Pulmonary artery endothelial cell (primary cell): ENCODE data around the gene PUS3. TPM values are rescaled to one million over a fixed set of nuclear protein-coding genes. Genes with fewer than 3 reads are reported as not detected.
A peak's percentile ranks its signal among the peaks of the same experiment; 100 is the strongest.

Experiments
- DNase-seq: peaks from one replicate; pipeline ENCODE4 v3.0.0-alpha.2; 2011; ENCODE audit warnings: low read depth, low spot score
- total RNA-seq: library from RNA; depleted of rRNA; stranded (reverse); fragments of >200 nt; gene quantifications from 2 replicates; pipeline ENCODE4 v1.2.3, GENCODE V29; 2014

PUS3 gene
- total RNA-seq, 1 donor from 2014 or later, result 14.4 TPM

DNA sequence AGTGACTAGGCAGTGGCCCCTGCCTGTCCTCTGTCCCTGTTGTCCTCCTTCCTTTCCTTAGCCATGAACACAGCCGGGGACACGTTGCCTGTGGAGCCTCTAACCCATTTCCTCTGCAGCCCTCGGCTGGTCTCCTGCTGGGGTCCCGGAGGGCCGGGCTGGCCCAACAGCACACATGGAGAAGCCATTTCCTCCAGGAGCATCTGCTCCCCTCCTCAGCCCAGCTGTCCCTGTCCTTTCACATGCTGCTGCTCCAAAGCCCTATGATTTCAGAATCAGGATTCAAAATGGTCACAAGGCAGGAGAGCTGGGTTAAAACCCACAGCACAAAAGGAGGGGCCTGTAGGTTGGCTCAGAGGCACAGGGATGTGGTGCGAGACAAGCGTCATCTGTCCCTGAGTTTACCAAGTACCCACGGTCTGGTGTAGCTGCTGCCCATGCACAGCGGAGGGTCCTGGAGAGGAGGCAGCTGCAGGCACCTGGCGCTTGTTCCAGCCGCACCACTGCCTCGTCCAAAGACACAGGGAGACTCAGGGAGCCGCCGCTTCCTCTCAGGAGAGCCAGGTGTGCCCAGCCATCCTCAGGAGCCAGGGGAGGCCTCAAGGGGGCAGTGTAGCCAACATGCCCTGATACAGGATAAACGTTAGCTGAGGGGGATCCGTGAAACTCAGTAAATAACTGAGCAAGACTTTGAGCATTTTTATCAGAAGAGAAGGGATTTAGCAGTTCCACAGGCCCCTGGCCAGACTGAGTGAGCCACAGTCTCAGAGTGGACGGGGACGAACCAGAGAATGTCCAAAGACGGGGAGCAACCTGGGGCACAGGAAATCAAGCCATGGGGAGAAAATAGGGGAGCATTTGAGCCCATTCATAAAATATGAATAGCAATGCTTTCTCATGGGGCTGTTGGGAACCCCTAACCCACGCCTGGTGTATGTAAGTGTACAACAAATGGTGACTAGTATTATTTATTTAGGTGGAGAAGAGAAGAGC, 38.9 kb upstream of the PUS3 start:
- DNase-seq, result no peak

DNA sequence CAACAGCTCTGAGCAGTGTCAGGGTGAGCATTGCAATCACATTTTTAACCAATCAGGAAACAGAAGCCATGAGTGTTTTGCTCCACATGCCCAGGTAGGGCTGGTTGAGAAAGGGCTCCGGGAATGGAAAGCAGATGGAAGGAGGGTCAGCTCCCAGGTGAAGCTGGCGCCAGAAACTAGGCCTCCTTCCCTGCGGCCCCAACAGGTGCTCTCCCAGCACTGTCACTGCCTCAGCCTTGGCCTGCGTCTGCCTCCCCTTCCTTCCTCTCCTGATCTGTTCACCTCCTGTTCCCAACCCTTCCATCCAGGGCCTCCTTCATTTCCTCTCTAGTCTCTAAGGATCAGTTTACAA, 38.2 kb upstream of the PUS3 start:
- no peak for DNase-seq

DNA sequence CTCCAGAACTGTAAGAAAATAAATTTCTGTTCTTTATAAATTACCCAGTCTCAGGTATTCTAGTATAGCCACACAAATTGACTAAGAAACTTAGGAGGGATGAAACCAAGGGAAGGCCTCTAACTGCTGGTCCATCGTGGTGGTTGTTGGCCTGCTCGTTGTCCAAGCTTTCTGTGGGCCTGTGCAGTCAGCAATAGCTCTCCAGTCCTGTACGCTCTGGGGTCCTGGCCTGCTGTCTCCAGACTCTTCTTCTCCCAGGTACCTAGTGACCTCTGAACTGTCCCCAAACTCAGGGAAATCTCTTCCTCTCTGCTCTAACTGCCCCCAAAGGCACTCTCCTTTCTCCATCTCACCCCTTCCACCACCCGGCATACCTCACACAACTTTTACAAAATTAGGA, 37.1 kb upstream of the PUS3 start:
- no peak for DNase-seq

DNA sequence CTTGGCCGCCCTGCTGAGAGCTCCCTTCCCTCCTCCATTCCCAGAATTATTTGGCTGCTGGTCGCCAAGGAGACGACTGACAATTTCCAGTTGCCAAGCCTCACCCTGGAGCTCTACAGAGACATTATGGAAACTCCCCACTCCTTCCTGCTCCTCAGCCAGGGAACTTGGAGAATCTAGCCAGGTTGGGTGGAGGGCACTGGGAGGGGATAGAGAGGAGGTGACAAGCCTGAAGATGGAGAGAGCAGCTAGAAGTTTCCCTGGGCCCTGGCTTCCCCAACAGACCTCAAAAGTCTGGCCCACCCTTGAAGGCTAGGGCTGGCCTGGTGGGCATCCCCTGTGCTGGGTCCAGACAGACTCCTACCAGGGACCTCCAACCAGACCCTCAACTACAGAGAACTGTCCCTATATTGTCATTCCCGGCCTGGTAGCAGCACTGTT, 36.1 kb upstream of the PUS3 start:
- no peak for DNase-seq

DNA sequence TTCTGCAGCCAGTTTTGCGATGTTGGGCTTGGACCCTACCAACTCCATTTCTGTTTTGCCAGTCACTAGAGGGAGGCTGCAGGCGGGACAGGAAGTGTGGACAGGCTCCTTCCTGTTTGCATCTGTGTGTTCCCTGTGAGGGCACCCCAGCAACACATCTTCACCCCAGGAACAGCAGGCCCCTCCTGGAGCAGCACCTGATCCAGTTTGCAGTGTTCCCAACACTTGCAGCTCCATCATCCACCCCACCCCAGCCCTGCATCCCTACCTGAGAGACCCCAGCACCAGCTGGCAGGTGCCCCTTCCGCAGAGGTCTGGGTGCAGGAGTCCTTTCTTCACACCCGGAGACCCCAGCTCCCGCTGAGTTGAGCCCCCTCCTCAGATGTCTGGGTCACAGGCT, 35.4 kb upstream of the PUS3 start:
- no peak for DNase-seq

DNA sequence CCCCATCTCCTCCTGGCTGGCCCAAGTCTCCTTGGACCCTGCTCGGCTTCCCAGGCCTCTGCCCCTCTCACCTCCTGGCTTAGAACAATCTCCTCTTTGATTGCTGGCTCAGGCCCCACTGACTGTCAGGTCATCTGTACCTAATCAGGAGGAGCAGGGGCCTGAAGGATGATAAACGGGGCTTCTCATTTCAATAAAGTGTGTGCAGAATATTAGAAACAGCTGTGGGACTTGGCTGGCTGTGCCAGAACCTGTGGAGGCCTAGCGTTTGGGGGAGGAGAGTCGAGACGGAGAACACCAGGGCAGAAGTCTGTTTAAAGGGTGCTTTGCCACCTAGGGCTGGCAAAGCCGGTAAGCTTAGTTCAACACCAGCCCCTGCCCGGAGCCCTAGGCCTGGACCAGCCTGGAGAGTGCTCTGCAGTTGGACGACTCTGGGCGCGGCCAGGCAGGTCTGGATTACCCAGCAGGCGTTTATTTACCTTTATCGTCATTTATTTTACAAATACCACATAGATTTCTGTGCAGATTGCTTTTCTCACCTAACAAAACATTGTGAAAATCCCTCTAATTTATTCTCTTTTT, 32.7 kb upstream of the PUS3 start:
- no peak for DNase-seq

DNA sequence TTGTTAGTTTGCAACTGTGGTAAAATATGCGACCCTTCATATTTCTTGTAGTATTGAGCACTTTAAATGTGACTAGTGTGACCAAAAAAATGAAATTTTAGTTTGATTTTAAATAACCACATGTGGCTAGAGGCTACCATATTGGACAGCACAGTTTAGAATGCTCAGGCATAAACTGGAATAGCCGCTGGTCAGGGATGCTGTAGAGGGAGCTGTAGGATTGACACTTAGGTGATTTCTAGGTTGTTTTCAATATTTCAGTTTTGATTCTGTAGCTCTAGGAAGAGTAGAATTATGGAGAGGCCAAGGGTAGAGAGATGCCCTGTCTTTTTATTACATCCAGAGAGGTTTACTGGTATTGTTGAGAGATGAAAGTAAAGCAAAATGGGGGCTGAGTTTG, 32.0 kb upstream of the PUS3 start:
- no peak for DNase-seq

DNA sequence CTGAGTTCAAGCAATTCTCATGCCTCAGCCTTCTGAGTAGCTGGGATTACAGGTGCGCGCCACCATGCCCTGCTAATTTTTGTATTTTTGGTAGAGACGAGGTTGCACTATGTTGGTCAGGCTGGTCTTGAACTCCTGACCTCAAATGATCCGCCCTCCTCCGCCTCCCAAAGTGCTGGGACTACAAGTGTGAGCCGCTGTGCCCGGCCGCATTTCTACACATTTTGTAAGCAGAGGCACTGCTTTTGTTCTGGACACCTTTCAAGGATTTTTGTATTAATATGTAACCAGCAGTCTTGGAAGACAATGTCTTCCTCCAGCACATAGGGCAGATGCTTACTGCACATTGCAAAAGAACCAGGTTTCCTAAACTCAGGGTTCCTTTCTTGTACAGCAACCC, 31.5 kb upstream of the PUS3 start:
- no peak for DNase-seq

DNA sequence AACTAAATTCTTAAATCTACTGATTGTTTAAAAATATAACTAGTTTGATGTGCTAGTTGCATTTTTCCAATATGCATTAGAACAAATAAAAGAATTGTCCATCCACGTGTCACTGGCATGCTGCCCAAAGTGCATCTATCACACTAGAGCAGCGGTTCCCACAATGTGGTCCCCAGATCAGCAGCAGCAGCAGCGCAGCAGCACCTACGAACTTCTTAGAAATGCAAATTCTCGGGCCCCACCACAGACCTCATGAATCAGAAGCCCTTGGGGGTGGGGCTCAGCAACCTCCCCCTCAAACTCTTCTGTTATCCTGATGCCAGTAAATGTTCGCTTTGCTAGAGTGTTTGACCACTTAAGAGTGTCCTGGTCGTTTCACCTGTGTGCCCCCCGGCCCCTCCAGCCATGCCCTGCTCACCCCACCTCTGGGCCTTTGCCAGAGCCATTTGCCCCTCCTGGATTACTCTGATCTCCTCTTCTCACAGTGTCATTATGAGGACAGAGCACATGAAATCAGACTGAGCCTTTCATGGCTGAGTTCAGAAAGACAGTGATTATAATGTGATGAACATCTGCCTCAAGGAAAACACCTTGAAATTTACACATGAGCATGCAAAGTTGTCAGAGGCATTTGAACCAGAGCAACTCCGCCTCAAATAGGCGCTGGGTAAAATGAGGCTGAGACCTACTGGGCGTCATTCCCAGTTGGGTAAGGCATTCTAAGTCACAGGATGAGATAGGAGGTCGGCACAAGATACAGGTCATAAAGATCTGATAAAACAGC, 30.2 kb upstream of the PUS3 start:
- no peak for DNase-seq

DNA sequence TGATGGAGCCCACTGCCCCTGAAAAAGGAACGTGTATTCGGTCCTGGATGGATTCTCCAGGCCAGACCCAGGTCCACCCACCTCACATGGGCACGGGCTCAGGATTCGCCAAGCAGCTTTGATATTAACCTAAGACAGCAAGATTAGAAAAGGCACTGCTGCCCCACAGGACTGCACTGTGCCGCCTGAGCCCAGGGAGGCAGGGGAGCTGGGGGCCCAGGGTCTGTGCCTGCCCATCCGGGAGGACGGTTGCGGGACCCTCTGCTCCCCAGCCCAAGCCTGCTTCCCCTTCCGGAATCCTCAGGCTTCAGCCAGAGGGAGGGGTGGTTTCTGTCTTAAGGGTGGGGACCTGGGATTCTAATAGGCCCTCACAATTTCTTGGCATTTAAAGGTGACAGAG, 29.3 kb upstream of the PUS3 start:
- no peak for DNase-seq

DNA sequence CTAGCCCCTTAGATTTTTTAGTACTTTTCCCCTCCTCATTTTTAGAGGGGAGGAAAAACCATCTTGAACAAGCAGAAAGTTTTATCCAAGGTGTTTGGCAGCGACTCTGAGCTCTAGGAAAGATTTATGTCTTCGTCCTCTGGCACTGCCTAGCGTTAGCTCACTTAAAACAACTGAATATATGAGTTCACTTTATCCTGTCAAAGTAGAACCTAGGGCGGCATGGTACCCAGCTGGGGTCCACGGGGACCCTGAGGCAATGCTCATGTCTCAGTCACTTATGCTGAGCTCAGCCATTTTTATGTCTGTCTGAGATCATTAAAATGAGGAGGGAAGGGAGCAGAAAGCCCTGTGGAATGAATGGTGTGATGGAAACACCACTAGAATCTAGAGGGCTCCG, 28.7 kb upstream of the PUS3 start:
- no peak for DNase-seq

DNA sequence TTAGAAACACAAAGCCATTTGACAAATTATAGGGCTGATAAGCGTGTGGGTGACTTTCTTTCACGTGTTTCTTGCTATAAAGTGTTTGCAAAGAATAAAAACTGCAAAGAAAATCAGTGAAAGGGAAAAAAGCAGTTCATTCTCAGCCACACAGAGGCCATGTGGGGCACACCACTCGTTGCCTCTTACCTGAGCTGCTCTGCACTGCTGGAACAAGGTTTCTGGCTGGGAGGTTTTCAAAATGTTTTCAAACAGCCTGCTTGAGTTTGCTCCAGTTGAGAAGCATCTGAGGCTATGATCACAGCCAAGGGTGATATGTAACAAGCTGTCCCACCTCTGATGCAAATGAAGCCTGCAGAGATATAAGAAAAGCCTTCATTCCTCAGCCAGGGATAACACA, 28.1 kb upstream of the PUS3 start:
- DNase-seq, result no peak

DNA sequence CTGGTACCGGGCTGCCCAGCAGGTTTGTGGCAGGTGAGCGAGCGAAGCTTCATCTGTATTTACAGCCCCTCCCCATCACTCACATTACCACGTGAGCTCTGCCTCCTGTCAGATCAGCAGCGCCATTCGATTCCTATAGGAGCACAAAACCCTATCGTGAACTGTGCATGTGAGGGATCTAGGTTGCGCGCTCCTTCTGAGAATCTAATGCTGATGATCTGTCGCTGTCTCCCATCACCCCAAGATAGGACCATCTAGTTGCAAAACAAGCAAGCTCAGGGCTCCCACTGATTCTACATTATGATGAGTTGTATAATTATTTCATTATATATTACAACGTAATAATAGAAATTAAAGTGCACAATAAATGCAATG, 27.1 kb upstream of the PUS3 start:
- no peak for DNase-seq

DNA sequence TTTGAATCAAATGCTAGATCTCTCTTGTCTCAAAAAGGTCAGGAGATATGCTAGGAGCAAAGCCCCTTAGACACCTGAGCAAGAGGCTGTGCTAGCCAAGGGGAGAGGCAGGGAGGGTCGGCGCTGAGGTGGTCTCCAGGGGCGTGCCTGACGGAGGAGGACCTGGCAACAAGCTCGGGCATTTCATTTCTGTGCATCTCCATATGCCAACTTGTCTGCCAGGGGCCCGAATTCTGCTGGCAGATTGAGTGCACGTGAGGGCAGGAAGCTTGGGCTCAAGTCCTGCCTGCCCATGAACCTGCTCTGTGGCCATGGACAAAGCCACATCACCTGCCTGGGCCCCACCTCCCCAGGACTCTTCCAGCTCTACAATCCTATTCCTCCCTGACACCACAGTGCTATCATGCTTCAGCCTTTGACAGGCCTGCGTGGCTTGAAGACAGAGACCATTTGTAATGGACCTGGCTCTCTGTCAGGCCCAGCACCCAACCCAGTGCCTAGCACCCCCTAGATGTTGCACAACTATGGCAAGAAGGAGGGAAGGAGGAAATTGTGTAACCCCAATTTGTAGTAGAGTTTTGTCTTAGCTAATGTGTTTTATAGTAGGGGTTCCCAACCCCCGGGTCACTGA, 26.6 kb upstream of the PUS3 start:
- no peak for DNase-seq

DNA sequence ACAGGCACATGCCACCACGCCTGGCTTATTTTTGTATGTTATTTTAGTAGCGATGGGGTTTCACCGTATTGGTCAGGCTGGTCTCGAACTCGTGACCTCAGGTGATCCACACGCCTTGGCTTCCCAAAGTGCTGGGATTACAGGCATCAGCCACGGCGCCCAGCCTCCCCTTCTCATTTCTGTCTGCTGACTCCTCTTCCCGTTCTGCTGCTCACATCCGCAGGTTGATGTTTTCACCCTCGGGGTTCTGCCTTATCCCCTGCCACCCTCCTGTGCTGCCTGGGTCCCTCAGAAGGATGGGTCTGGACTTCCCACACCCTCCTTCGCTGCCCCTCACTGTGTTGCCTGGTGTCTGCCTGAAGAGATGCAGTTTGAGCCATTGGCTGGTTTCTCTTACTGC, 23.7 kb upstream of the PUS3 start:
- no peak for DNase-seq

DNA sequence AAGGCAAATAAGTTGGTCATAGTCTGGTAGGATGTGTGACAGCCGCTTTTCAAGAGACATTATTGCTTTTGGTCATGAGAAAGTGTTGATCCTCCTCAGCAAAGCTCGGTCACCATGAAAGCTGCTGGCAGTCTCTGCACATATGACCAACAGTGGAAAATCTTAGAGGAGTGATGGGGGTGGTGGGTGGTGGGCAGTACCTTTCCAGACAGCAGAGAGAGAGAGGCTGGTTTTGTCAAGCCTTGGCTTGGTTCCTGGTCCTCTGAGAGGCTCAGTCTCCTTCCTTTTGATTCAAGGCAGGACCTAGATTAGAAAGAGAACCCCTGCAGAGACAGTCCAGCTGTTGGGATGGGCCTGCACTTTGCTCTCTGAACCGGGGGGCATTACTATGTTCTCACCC, 22.8 kb upstream of the PUS3 start:
- DNase-seq, result no peak

DNA sequence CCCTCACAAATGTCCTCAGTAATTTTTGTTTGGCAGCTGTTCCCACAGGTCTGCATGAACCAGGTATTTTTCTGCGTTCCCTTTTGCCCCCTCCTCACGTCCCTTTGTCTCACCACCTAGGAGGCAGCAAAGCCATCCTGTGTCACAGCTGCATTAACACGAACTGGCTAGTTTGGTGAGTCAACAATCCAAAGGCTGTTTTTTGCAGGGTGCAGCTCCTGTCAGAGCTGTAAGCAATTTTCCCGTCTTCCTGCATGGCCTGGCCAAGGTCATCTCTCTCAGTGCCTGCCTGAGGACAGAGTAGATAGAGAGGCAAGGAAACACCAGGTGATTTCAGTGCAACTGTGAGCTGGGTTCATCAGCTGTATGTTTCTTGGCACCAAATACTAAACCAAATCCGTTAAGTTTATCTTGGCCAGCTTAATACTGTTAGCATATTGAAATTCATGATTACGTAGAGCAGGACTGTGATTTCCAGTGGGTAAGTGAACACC, 22.3 kb upstream of the PUS3 start:
- no peak for DNase-seq

DNA sequence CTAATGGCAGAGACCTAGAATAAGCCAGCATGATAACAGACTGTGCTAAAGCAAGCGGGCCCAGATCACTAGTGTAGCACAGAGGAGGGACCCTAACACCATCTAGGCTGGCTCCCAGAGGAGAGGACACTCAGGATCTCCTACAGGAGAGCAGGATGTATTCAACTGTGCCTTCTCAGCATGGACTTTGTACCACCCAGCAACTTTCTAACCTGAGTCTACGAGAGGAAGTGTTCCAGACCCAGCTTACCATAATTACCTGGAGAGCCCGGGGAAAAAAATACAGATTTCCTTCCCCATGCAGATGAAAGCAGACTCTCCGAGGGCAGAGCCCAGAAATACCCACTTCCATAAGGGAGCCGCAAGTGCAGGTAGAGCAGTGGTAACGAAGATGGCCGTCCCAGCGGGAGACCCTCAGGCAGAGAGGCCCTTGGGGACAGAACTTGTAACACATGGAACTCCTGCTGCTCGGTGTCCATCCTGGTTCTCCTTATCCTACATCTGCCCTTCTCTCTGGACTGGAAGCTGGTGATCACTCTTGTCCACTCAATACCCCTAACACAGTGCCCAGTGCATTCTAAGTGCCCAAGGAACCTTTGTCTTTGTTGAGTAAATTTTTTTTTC, 21.5 kb upstream of the PUS3 start:
- DNase-seq, result no peak

DNA sequence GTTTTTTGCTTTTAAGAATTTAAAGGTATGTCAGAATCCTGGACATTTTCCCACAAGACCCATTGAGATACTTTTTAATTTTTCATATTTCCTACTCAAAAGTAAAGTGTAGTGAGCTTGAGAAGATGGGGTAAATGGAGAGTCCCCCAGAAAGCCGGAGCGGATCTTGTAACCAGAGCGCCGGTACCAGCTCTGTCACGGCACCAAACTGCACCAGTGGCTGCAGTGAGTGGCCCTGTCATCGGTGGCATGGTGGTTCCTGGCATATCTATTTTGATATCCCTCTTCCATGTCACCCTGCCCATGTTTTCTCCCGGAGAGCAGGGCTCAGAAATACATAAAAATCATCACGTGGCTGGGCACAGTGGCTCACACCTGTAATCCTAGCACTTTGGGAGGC, 20.6 kb upstream of the PUS3 start:
- DNase-seq, result no peak

DNA sequence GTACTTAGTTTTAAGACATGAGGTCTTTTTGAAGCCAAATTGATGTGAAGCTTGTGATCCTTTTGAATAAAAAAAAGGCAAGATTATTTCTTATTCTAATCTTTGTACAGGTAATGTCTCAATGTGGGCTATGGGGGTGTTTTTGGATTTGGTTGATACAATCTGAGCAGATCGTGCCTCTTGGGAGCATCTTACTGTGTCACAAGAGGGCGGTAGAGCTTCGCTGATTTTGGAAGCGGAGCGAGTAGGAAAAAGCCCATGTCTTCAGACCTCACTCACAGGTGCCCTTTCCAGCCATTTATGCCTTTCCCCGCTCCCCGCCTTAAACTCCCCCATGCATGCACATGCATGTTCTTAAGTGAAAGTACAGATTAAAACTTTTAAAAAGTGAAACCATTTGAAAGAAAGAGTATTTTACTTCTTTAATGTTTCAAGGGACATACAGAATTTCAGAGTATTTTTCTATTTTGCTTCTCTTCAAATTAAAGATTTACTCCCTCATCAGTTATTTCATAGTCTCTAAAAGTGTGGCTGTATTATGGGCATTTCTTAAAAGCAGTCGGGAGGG, 20.1 kb upstream of the PUS3 start:
- peak; percentile 29 for DNase-seq

DNA sequence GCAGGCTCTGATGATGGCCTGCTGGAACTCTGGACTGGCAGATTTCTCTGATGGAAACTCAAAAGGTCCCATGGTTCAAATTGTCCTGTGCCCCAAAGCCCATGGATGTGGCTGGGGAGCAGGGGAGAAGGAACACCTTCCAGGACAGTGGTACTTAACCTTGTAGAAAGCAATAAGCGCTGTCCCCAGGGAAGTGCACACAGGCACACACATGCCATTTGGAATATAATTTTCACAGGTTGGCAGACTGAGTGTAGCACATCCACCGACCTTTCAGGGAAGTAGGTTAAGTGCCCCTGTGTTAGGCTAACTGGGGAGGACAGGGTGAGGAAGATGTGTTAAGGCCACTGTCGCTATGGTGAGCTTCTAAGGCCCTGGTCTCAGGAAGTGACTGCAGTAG, 19.1 kb upstream of the PUS3 start:
- no peak for DNase-seq
